Activated gamma-delta T cell treated with Interleukin-2 at 50 U/mL for 16 hours (primary cell): ENCODE measurements around the gene IER5L.
"Not testable (repeated sequence)": the region's sequence is repeated elsewhere in the genome, so short reads cannot be mapped to it uniquely, and the experiment has no call there.

Experiments used
- DNase-seq: peaks from one replicate; pipeline ENCODE4 v3.0.0-alpha.2; 2020

IER5L gene

GRCh38 chr9:129178568-129179382 lies 714 bp upstream of the IER5L start:
- DNase-seq = no peak

- DNase-seq = no peak
Measured at GRCh38 chr9:129177443-129177790, 644 bp downstream of the IER5L start.

GRCh38 chr9:129176701-129177442 lies 1.2 kb downstream of the IER5L start:
- no peak for DNase-seq

GRCh38 chr9:129175825-129176633 lies 2.0 kb downstream of the IER5L start:
- peak; percentile 50 for DNase-seq

- no peak for DNase-seq
Measured at GRCh38 chr9:129175515-129175824, 2.6 kb downstream of the IER5L start.

GRCh38 chr9:129174724-129175514 lies 3.1 kb downstream of the IER5L start:
- DNase-seq = peak; percentile 35

GRCh38 chr9:129174102-129174723 lies 3.8 kb downstream of the IER5L start:
- peak; percentile 77 for DNase-seq

- DNase-seq = no peak
Measured at GRCh38 chr9:129173296-129174101, 4.6 kb downstream of the IER5L start.

- DNase-seq = no peak
Measured at GRCh38 chr9:129172816-129173215, 5.2 kb downstream of the IER5L start.

GRCh38 chr9:129171993-129172751 lies 5.9 kb downstream of the IER5L start:
- no peak for DNase-seq

- DNase-seq = no peak
Measured at GRCh38 chr9:129170229-129170628, 7.8 kb downstream of the IER5L start.

GRCh38 chr9:129166623-129167557 lies 11.2 kb downstream of the IER5L start:
- no peak for DNase-seq

GRCh38 chr9:129165198-129165597 lies 12.9 kb downstream of the IER5L start:
- no peak for DNase-seq

GRCh38 chr9:129164246-129164930 lies 13.7 kb downstream of the IER5L start:
- DNase-seq = no peak

- no peak for DNase-seq
Measured at GRCh38 chr9:129163753-129164152, 14.3 kb downstream of the IER5L start.

- not testable (repeated sequence) for DNase-seq
Measured at GRCh38 chr9:129163198-129163670, 14.8 kb downstream of the IER5L start.

GRCh38 chr9:129162497-129163197 lies 15.4 kb downstream of the IER5L start:
- no peak for DNase-seq

- no peak for DNase-seq
Measured at GRCh38 chr9:129161534-129161837, 16.6 kb downstream of the IER5L start.
